GM18519 (cell line): ENCODE results near the gene MT1E.
A peak's percentile ranks its signal among the peaks of the same experiment; 100 is the strongest.

Experiments used
- ATAC-seq: cut with Tn5 transposase; IDR thresholded peaks from one replicate; pipeline ENCODE4 v1.9.1; 2021; ENCODE audit warnings: mild to moderate bottlenecking, moderate library complexity; ENCODE audit not compliant: unreplicated experiment, low FRiP score

MT1E gene

GRCh38 chr16:56623637-56624036, 1.9 kb upstream of the MT1E start:
- ATAC-seq: no peak

- no peak for ATAC-seq
These were observed 518 bp downstream of the MT1E start for GRCh38 chr16:56625943-56626654.

GRCh38 chr16:56626685-56627084, 1.1 kb downstream of the MT1E start:
- no peak for ATAC-seq

- ATAC-seq: no peak
These were observed 3.1 kb downstream of the MT1E start for GRCh38 chr16:56628486-56629350.

- ATAC-seq: no peak
These were observed 4.0 kb downstream of the MT1E start for GRCh38 chr16:56629531-56629930.

GRCh38 chr16:56630134-56630533, 4.6 kb downstream of the MT1E start:
- ATAC-seq: peak; percentile 91

- ATAC-seq: no peak
These were observed 5.6 kb downstream of the MT1E start for GRCh38 chr16:56631197-56631596.

- no peak for ATAC-seq
These were observed 6.2 kb downstream of the MT1E start for GRCh38 chr16:56631832-56632155.

GRCh38 chr16:56632156-56632847, 6.7 kb downstream of the MT1E start, which contains the start of gene MT1M:
Gene MT1M, plus strand, starts transcription at chr16:56632659. Its CDS starts 73 bp downstream, at chr16:56632732.
- no peak for ATAC-seq

- no peak for ATAC-seq
These were observed 7.3 kb downstream of the MT1E start for GRCh38 chr16:56632848-56633365.

GRCh38 chr16:56633535-56633934, 8.0 kb downstream of the MT1E start:
- no peak for ATAC-seq

- no peak for ATAC-seq
These were observed 9.3 kb downstream of the MT1E start for GRCh38 chr16:56634715-56635440.

GRCh38 chr16:56635441-56635967, 9.9 kb downstream of the MT1E start:
- no peak for ATAC-seq

GRCh38 chr16:56636616-56637413, 11.2 kb downstream of the MT1E start:
- no peak for ATAC-seq

GRCh38 chr16:56637814-56638750, 12.5 kb downstream of the MT1E start, which contains the start of gene MT1A:
Gene MT1A, plus strand, starts transcription at chr16:56638666. Its CDS starts 73 bp downstream, at chr16:56638739.
- ATAC-seq: no peak

GRCh38 chr16:56639045-56639444, 13.5 kb downstream of the MT1E start:
- no peak for ATAC-seq

GRCh38 chr16:56640076-56640475, 14.5 kb downstream of the MT1E start:
- no peak for ATAC-seq

- ATAC-seq: no peak
These were observed 15.6 kb downstream of the MT1E start for GRCh38 chr16:56641166-56641565.
